ENCODE results near the gene DCAKD. TPM values are rescaled to one million over a fixed set of nuclear protein-coding genes. Genes with fewer than 3 reads are reported as not detected.

Gene DCAKD
- total and polyA plus RNA-seq, 2 of the 8 experiments (the other 6 are each of a cell fraction or from before 2014, with no cell fraction given) = 35.6 to 52.9 TPM

GRCh38 chr17:45098869-45099616 lies 47.6 kb upstream of the DCAKD start (continued):
- TF ChIP-seq FOSL1 (IDR thresholded peaks at IDR 0.05; ENCODE audit: insufficient read depth, low read depth, low read length) (no peak), POLR2AphosphoS5 (IDR thresholded peaks at IDR 0.05; ENCODE audit: low read depth, low read length) (peak; percentile 20; the same call in 1 of the 2 replicates), KDM4A (IDR thresholded peaks at IDR 0.05; ENCODE audit: low read depth, low read length, severe bottlenecking) (no peak)
